A549 (cell line): ENCODE results near the gene DERL3.

Experiments
- CHD4 ChIP-seq: fragments of 200-600 bp; sonication (generic); IDR thresholded peaks from 2 replicates; pipeline ENCODE4 v1.6.1; 2016; ENCODE audit warnings: antibody characterized with exemption, mild to moderate bottlenecking, borderline replicate concordance
- CTCF ChIP-seq: fragments of >200 bp; sonication (Bioruptor Twin); formaldehyde crosslinking; IDR thresholded peaks from 3 replicates; pipeline ENCODE4 v1.5.1; 2016
- ELK1 ChIP-seq: fragments of 150-350 bp; IDR thresholded peaks from 2 replicates; pipeline ENCODE4 v1.6.1; 2014; ENCODE audit warnings: low read depth, mild to moderate bottlenecking, low read length
- EP300 ChIP-seq, 2 experiments: fragments of >200 bp; sonication (Bioruptor Twin); formaldehyde crosslinking; IDR thresholded peaks; 2 replicates in 1 of 2; 3 replicates in 1 of 2; pipeline ENCODE4 v1.6.1; 2016 to 2017
- HDAC2 ChIP-seq: fragments of 200-600 bp; sonication (generic); IDR thresholded peaks from 2 replicates; pipeline ENCODE4 v1.6.1; 2016
- MAX ChIP-seq: IDR thresholded peaks from 2 replicates; pipeline ENCODE4 v1.6.1; 2012
- MYC ChIP-seq: IDR thresholded peaks from 2 replicates; pipeline ENCODE4 v1.6.1; 2012; ENCODE audit warnings: mild to moderate bottlenecking, inconsistent platforms, low read length, improper control_type of control experiment, borderline replicate concordance
- PHF8 ChIP-seq: fragments of 200-600 bp; sonication (generic); IDR thresholded peaks from 2 replicates; pipeline ENCODE4 v1.6.1; 2016; ENCODE audit warnings: low read depth, mild to moderate bottlenecking, antibody characterized with exemption, moderate library complexity, borderline replicate concordance
- POLR2A ChIP-seq: IDR thresholded peaks from 2 replicates; pipeline ENCODE4 v1.6.1; 2012; ENCODE audit warnings: mild to moderate bottlenecking, low read length
- POLR2AphosphoS2 ChIP-seq: conservative IDR thresholded peaks from 2 replicates; pipeline ENCODE4 v1.6.1; 2012; ENCODE audit warnings: low read length, improper control_type of control experiment, inconsistent platforms
- RCOR1 ChIP-seq: fragments of 150-350 bp; IDR thresholded peaks from 2 replicates; pipeline ENCODE4 v1.6.1; 2014; ENCODE audit warnings: antibody characterized with exemption, low read length, low read depth
- REST ChIP-seq: fragments of 200-600 bp; sonication (generic); IDR thresholded peaks from 2 replicates; pipeline ENCODE4 v1.6.1; 2016; ENCODE audit warnings: antibody characterized with exemption, mild to moderate bottlenecking, moderate library complexity

- TF ChIP-seq CHD4 (no peak), HDAC2 (no peak), CTCF (no peak), RCOR1 (no peak), EP300 (IDR thresholded peaks at IDR 0.05) (no peak), ELK1 (no peak), POLR2AphosphoS2 (no peak), REST (no peak), PHF8 (no peak), POLR2A (no peak), MYC (no peak), MAX (no peak)
Observed at GRCh38 chr22:23847991-23848864, 9.4 kb upstream of the DERL3 start.
